Caco-2 (cell line): ENCODE results near the gene MASP1. TPM values are rescaled to one million over a fixed set of nuclear protein-coding genes. Genes with fewer than 3 reads are reported as not detected.

Experiments
- BruUV-seq: library from RNA; stranded (reverse); fragments of 400-500 nt; replicated peaks from 2 replicates; lab custom pipeline; 2021; lab: Mats Ljungman, UMichigan
- CTCF ChIA-PET: fragments of 300-600 bp; sonication (Branson Sonifier 250); formaldehyde crosslinking; loops from one replicate; lab custom pipeline; 2022; ENCODE audit warnings: antibody characterized with exemption; lab: Charles Lee
- POLR2A ChIA-PET: fragments of 300-600 bp; sonication (Branson Sonifier 250); formaldehyde crosslinking; loops from one replicate; lab custom pipeline; 2022; ENCODE audit warnings: antibody characterized with exemption; lab: Charles Lee
- DNase-seq, 2 experiments: peaks; one replicate each; pipeline versions ENCODE4 v3.0.0 to v3.0.0-alpha.2; 2020 to 2022
- H3K27me3 ChIP-seq: replicated peaks from 2 replicates; pipeline ENCODE4 v1.6.0; 2011; ENCODE audit warnings: low read length; ENCODE audit not compliant: control insufficient read depth, insufficient read depth
- H3K36me3 ChIP-seq: 2 replicates; pipeline ENCODE4 v1.5.1; 2011; ENCODE audit warnings: low read length; ENCODE audit not compliant: control insufficient read depth, insufficient read depth
- H3K4me1 ChIP-seq: fragments of 250-450 bp; sonication (Bioruptor Pico); 2 replicates; pipeline ENCODE4 v1.5.1; 2020; ENCODE audit warnings: mild to moderate bottlenecking
- H3K4me3 ChIP-seq: 2 replicates; pipeline ENCODE4 v1.5.1; 2011; ENCODE audit warnings: low read depth, mild to moderate bottlenecking, control low read depth, low read length
- H3K9me3 ChIP-seq: fragments of 250-450 bp; sonication (Bioruptor Pico); 2 replicates; pipeline ENCODE4 v1.5.1; 2020; ENCODE audit warnings: mild to moderate bottlenecking, moderate library complexity
- H3K27ac Mint-ChIP-seq: one replicate; pipeline ENCODE4 v1.8.0; 2022; ENCODE audit warnings: mixed read lengths; ENCODE audit not compliant: unreplicated experiment
- H3K27me3 Mint-ChIP-seq: one replicate; pipeline ENCODE4 v1.8.0; 2022; ENCODE audit warnings: mixed read lengths; ENCODE audit not compliant: insufficient read depth, unreplicated experiment
- H3K36me3 Mint-ChIP-seq: one replicate; pipeline ENCODE4 v1.8.0; 2022; ENCODE audit warnings: mild to moderate bottlenecking, mixed read lengths; ENCODE audit not compliant: insufficient read depth, unreplicated experiment
- H3K4me1 Mint-ChIP-seq: one replicate; pipeline ENCODE4 v1.8.0; 2022; ENCODE audit warnings: low read depth, mixed read lengths; ENCODE audit not compliant: unreplicated experiment
- H3K4me3 Mint-ChIP-seq: one replicate; pipeline ENCODE4 v1.8.0; 2022; ENCODE audit warnings: mild to moderate bottlenecking, moderate library complexity, mixed read lengths; ENCODE audit not compliant: unreplicated experiment
- H3K9me3 Mint-ChIP-seq: one replicate; pipeline ENCODE4 v1.8.0; 2022; ENCODE audit warnings: mixed read lengths; ENCODE audit not compliant: unreplicated experiment
- intact Hi-C: fragments of 100-400 bp; cut with micrococcal nuclease; formaldehyde crosslinking; loops from one replicate; pipeline ENCODE4 v1.10.0; 2022; ENCODE audit not compliant: unreplicated experiment
- total RNA-seq: library from RNA; stranded (reverse); gene quantifications from 2 replicates; pipeline ENCODE4 v1.2.3, GENCODE V29; 2022
- TF ChIP-seq, protein P1 (sequence below), 2 experiments: fragments of 200-600 bp in 1 of 2; IDR thresholded peaks; 1 replicate in 1 of 2; 2 replicates in 1 of 2; pipeline versions ENCODE4 v1.5.1 to v1.8.0; 2011 to 2022; ENCODE audit warnings: antibody characterized with exemption in 1 of 2, control low read depth in 1 of 2, inconsistent platforms in 1 of 2, low read depth in 1 of 2, low read length in 1 of 2, mild to moderate bottlenecking in 1 of 2, moderate library complexity in 1 of 2; ENCODE audit not compliant: insufficient read depth in 1 of 2, severe bottlenecking in 1 of 2, unreplicated experiment in 1 of 2

MASP1 gene
- total RNA-seq, 1 experiment from 2014 or later, result not detected

DNA sequence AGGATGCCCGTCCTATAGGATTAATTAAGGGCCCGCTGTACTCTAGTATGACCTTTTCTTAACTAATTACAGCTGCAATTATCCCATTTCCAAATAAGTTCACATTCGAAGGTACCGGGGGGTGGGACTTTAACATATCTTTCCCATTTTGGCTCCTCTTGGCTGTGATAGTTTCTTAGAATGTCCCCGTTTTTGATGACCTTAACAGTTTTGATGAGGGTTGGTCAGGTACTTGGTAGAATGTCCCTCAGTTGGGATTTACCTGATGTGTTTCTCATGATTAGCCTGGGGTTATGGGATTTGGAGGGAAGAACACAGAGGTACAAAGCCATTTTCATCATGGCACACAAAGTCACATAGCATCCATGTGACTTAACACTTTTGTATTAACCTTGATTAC is 76.1 kb downstream of the MASP1 start:
- no peaks in the 10 kb centered on the region for H3K36me3 Mint-ChIP-seq
- intact Hi-C loops, result no loop called here
- H3K36me3 ChIP-seq, result no peaks in the 10 kb centered on the region
- no peak overlapping the region for H3K4me3 Mint-ChIP-seq
- H3K9me3 ChIP-seq, result no peaks in the 10 kb centered on the region
- no peak overlapping the region for H3K4me3 ChIP-seq
- BruUV-seq, result no TSS peak
- no peak overlapping the region for H3K27ac Mint-ChIP-seq
- CTCF ChIA-PET, result no interaction called here
- peaks cover 16% of the 10 kb centered on the region for H3K4me1 Mint-ChIP-seq
- TF ChIP-seq, protein P1, sequence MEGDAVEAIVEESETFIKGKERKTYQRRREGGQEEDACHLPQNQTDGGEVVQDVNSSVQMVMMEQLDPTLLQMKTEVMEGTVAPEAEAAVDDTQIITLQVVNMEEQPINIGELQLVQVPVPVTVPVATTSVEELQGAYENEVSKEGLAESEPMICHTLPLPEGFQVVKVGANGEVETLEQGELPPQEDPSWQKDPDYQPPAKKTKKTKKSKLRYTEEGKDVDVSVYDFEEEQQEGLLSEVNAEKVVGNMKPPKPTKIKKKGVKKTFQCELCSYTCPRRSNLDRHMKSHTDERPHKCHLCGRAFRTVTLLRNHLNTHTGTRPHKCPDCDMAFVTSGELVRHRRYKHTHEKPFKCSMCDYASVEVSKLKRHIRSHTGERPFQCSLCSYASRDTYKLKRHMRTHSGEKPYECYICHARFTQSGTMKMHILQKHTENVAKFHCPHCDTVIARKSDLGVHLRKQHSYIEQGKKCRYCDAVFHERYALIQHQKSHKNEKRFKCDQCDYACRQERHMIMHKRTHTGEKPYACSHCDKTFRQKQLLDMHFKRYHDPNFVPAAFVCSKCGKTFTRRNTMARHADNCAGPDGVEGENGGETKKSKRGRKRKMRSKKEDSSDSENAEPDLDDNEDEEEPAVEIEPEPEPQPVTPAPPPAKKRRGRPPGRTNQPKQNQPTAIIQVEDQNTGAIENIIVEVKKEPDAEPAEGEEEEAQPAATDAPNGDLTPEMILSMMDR (IDR thresholded peaks at IDR 0.05; ENCODE audit: insufficient read depth in 1 of 2, low read depth in 1 of 2, low read length in 1 of 2, severe bottlenecking in 1 of 2, unreplicated experiment in 1 of 2), result no peak
- peaks cover 10% of the 10 kb centered on the region for H3K9me3 Mint-ChIP-seq
- H3K27me3 Mint-ChIP-seq, result peaks cover 14% of the 10 kb centered on the region
- no peak for DNase-seq
- POLR2A ChIA-PET, result no interaction called here
- H3K27me3 ChIP-seq, result no peaks in the 10 kb centered on the region
- peaks cover 15% of the 10 kb centered on the region for H3K4me1 ChIP-seq

DNA sequence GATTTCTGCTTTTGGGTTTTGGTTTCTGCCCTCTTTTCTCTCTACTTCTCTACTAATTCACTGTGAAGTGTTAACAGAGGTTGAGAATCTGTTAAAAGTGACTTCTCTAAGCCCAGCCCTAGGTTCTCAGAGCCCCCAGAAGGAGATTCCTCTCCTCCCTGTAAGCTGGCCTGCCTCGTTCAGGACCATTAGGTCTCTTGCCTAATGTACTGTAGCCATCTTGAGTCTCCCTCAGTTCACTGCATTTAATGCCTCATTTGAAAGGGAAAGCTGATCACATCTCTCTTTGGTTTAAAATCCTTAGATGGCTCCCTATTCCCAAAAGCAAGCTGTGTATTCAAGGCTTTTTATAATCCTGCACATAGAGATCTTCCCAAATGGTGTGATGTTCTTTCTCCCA is 77.9 kb downstream of the MASP1 start:
- Histone ChIP-seq H3K27me3 (no peaks in the 10 kb centered on the region), H3K9me3 (no peaks in the 10 kb centered on the region), H3K36me3 (no peaks in the 10 kb centered on the region), H3K4me1 (peaks cover 22% of the 10 kb centered on the region), H3K4me3 (no peak overlapping the region)
- TF ChIP-seq, protein P1 (IDR thresholded peaks at IDR 0.05; ENCODE audit: insufficient read depth in 1 of 2, low read depth in 1 of 2, low read length in 1 of 2, severe bottlenecking in 1 of 2, unreplicated experiment in 1 of 2), result no peak
- Mint-ChIP-seq H3K36me3 (no peaks in the 10 kb centered on the region), H3K27ac (no peak overlapping the region), H3K4me1 (peaks cover 22% of the 10 kb centered on the region), H3K4me3 (no peak overlapping the region), H3K9me3 (peaks cover 19% of the 10 kb centered on the region), H3K27me3 (peaks cover 13% of the 10 kb centered on the region)
- no peak for DNase-seq
- BruUV-seq, result no TSS peak
- ChIA-PET POLR2A (no interaction called here), CTCF (no interaction called here)
- intact Hi-C loops, result no loop called here

DNA sequence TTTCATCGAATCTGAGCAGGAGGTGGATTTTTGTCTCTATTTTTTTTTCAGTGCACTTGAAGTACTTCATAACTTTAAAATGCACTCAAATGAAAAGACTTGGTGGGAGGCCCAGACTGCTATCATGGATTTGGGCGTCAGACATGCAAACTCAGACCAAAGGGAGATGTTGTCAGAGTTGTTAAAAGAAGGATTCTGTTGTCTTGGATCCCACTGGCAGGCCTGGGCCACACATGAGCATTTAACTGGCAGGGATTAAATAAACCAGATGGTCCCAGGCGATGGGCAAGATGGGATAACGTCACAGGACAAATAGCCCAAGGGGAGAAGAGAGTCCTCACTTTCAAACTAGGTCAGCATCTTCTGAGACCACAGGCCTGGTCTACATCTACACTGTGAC is 78.8 kb downstream of the MASP1 start:
- Histone ChIP-seq H3K27me3 (no peaks in the 10 kb centered on the region), H3K36me3 (no peaks in the 10 kb centered on the region), H3K9me3 (0 out of 2 replicates have a peak, but pooled peaks cover 2% of the 10 kb centered on the region), H3K4me3 (no peak overlapping the region), H3K4me1 (peaks cover 22% of the 10 kb centered on the region)
- BruUV-seq, result no TSS peak
- H3K4me3 Mint-ChIP-seq, result no peak overlapping the region
- peaks cover 24% of the 10 kb centered on the region for H3K9me3 Mint-ChIP-seq
- peaks cover 12% of the 10 kb centered on the region for H3K27me3 Mint-ChIP-seq
- TF ChIP-seq, protein P1 (IDR thresholded peaks at IDR 0.05; ENCODE audit: insufficient read depth in 1 of 2, low read depth in 1 of 2, low read length in 1 of 2, severe bottlenecking in 1 of 2, unreplicated experiment in 1 of 2), result no peak
- H3K4me1 Mint-ChIP-seq, result peaks cover 22% of the 10 kb centered on the region
- no peak for DNase-seq
- CTCF ChIA-PET, result no interaction called here
- POLR2A ChIA-PET, result interaction anchor here (0.6 kb wide), 1 partner anchor 43 kb away, joined by 3 read pairs; no protein-coding TSS in a partner anchor
- H3K27ac Mint-ChIP-seq, result no peak overlapping the region
- intact Hi-C loops, result no loop called here
- H3K36me3 Mint-ChIP-seq, result peaks cover 5% of the 10 kb centered on the region
